GM19324 (cell line): ENCODE results near the gene CAV3.

Experiments
- ATAC-seq: cut with Tn5 transposase; IDR thresholded peaks from one replicate; pipeline ENCODE4 v1.9.1; 2021; ENCODE audit warnings: mild to moderate bottlenecking, moderate library complexity; ENCODE audit not compliant: unreplicated experiment, low FRiP score

The CAV3 gene

GRCh38 chr3:8780279-8780678, 46.7 kb downstream of the CAV3 start:
- ATAC-seq: no peak

- ATAC-seq: no peak
These were observed 51.3 kb downstream of the CAV3 start for GRCh38 chr3:8784676-8785435.

- no peak for ATAC-seq
These were observed 56.9 kb downstream of the CAV3 start for GRCh38 chr3:8790529-8790928.

- no peak for ATAC-seq
These were observed 59.6 kb downstream of the CAV3 start for GRCh38 chr3:8793242-8793641.

GRCh38 chr3:8794247-8794646, 60.6 kb downstream of the CAV3 start:
- no peak for ATAC-seq
